Suppressor macrophage treated with lipopolysaccharide for 1 hour (primary cell): ENCODE results near the gene JPT2.
"Not testable (repeated sequence)": the region's sequence is repeated elsewhere in the genome, so short reads cannot be mapped to it uniquely, and the experiment has no call there.

Source experiments
- DNase-seq, 3 donors: peaks; one replicate each; pipeline ENCODE4 v3.0.0-alpha.2; 2020 to 2022

Gene JPT2

DNA sequence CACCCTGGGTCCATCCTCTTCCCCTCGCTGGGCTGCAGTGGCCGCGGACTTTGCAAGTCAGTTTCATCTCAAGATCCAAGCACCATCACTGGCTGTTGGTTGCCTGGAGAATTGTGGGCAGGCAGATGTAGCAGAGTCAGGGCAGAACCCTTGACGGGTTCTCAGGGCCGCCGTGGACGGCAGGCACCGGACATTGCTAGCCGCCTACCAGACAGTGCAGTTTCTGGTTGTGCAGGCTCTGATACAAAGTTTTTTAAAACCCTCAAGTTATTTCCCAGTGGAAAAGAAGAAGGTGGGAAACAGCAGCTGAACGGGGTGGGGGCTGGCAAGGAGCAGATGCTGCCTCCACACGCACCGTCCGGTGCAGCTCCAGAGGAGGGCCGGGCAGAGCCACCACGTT lies 31.3 kb downstream of the JPT2 start:
- no peak for DNase-seq

DNA sequence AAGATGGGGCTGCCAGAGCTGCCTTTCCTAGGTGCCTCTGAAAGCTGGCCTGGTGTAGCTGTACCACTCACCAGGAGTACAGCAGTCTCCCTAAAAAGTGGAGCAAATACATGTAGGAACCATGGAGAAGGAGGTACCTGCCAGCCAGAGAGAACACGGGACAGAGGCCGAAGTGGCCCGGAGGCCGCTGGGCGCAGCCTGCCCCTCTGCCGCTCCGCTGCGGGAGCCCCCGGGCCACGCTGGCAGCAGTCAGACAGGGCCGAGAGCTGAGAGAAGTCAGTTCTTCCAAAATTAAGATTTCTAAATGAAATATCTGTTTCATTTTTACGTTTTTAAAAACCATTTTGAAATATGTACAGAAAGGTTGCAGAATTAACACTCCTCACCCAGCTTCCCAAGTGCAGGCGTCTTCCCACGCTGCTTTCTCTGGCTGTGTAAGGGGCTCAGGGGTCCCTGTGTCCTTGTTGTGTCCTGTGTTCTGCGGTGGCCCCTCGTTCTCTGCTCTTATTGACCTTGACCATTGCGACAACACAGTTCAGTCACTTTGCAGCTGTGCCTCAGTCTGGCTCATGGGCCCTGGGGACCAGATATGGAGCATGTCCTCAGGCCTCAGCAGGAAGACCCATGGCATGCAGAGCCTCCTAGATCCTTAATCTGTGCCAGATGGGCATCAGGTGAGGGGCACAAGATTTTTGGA lies 32.9 kb downstream of the JPT2 start:
- DNase-seq: no peak

DNA sequence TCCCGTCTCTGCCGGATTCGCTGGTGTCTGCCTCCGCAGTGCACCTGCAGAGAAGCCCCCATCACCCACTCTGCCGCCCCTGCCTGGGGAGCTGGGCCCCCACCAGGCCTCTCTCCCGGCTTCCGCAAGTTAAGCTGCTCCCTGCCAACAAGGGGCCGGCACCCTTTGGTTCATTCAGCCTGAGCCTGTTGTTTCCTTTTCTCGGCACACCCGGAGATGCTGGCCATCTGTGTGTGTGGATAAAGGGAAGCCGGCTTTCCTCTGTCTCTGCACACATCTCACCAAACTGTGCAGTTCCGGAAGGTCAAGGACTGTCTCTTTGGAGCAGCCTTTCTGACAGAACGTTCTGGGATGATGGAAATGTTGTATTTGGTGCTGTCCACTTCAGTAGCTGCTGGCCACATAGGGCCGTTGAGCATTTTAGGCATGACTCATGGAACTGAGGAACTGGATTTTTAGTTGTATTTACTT lies 34.7 kb downstream of the JPT2 start:
- DNase-seq: peak in 1 of 3 donors; percentile 40

DNA sequence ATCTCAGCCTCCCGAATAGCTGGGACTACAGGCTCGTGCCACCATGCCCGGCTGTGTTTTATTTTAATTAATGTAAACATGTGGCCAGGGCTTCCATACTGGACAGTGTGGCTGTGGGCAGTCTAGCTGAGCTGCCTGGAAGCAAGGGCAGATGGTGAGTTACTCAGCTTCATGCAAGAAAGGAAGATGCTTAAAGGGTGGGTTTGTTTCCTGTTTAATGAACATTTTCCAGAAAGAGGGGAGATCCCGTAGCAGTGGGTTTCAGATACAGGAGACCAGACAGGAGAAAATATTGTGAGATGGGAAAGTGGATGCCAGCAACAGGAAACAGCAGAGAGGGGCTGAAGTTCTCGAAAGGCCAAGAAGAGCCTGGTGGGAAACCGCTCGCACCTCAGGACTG lies 35.3 kb downstream of the JPT2 start:
- DNase-seq: no peak

DNA sequence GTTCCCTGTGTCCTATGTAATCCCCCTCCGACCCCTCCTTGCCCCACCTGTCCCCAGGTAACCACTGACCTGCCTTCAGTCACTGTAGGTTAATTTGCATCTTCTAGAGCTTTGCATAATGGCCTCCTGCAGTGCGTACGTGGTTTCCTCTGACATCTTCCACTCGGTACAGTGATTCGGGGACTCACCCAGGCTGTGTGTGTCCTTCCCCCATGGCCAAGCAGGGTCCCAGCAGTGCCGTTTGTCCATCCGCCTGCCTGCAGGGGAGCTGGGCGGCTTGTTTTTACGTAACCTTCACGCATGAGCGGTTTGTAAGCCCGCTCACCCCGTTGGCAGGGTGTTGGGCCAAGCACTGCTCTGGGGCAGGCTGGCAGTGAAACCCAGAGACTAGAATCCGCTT lies 35.9 kb downstream of the JPT2 start:
- DNase-seq: no peak

DNA sequence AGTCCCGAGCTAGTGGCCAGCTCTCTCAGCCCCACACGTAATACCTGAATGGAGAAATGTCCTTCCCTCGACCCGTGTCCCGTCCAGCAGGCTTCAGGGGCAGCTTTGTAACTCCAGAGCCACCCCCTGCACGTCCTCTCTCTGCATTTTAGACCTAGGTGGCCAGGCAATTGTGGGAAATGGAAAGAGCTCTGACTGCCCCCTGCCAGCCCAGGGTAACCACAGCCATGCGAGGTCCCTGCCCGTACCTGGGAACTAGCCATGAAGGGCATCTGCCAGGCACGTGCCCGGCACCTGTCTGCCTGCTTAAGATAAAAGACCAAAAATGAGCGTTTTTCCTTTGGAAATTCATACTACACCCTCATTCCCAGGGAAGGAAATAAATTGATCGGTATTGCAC lies 37.1 kb downstream of the JPT2 start:
- no peak for DNase-seq

DNA sequence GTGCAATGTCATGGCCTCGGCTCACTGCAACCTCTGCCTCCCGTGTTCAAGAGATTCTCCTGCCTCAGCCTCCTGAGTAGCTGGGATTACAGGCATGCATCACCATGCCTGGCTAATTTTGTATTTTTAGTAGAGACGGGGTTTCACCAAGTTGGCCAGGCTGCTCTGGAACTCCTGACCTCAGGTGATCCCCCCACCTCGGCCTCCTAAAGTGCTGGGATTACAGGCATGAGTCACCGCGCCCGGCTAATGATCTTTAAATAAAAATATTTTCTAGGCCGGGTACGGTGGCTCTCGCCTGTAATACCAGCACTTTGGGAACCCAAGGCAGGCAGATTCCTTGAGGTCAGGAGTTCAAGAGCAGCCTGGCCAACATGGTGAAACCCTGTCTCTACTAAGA lies 40.2 kb downstream of the JPT2 start:
- not testable (repeated sequence) for DNase-seq

DNA sequence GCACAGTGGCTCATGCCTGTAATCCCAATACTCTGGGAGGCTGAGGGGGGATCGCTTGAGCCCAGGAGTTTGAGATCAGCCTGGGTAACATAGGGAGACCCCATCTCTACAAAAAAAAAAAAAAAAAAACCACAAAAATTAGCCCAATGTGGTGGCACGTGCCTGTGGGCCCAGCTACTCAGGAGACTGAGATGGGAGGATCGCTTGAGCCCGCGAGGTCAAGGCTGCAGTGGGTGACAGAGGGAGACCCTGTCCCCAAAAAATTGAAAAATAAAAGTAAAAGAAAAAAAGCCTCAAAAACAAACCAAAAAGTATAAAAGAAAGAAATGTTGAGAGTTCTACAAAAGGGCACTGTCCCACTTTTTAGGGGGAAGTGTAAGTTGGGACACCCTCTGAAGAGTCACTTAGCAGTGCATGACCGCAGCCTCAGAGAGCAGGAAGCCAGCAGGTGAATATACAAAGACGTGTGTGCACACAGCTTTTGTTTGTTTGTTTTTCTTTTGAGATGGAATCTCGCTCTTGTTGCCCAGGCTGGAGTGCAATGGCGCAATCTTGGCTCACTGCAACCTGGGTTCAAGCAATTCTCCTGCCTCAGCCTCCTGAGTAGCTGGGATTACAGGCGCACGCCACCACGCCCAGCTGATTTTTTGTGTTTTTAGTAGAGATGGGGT lies 41.6 kb downstream of the JPT2 start:
- DNase-seq: peak; percentile 30 to 48 (median 37)

DNA sequence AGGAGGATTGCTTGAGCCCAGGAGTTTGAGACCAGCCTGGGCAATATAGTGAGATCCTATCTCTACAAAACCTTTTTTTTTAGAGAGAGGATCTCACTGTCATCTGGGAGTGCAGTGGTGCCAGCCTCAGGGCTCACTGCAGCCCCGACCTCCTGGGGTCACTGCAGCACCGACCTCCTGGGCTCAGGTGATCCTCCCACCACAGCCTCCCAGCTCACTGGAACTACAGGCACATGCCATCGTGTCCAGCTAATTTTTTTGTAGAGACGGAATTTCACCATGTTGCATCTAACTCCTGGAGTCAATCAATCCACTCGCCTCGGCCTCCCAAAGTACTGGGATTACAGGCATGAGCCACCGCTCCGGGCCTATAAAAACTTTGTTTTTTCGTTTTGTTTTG lies 43.3 kb downstream of the JPT2 start:
- no peak for DNase-seq

DNA sequence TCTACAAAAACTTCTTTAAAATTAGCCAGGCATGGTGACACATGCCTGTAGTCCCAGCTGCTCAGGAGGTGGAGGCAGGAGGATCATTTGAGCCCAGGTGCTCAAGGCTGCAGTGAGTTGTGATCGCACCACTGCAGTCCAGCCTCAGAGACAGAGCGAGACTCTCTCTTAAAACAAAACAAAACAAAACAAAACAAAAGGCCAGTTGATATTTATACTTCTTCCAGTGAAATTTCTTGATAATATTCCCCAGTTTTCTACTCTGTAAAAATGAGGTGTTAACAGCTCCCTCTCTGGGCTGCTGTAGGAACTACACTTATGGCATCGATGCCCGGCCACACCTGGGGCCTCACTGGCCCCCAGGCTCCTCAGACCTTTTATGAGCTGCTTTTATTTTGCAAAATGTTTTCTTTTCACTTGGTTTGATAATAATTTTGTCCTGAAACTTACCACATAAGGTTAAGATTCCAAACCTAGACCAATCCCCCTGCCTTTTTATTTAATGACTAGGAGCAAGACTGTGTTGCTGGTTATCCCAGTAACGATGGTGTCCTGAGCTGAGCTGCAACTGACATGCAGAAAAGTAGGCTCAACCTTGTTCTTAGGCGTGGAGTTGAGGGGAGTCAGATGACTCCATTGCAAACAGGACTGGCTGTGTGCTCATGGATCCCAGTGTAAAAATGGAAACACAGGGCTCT lies 45.5 kb downstream of the JPT2 start:
- peak; percentile 64 to 65 (median 65) for DNase-seq

DNA sequence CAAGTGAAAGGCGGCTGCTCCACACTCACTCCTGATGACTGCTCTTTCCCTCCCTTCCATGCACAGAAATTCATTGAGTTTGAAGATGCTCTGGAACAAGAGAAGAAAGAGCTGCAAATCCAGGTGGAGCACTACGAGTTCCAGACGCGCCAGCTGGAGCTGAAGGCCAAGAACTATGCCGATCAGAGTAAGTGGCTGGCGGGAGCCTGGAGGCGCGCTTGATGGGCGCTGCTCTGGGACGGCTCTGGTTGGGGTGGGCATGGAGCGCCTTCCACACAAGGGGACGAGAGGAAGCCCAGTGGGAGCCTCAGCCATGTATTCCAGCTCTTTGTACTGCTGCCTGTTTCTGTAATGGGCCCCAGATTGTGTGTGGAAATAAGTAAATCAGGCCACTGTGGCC lies 46.4 kb downstream of the JPT2 start:
- no peak for DNase-seq

DNA sequence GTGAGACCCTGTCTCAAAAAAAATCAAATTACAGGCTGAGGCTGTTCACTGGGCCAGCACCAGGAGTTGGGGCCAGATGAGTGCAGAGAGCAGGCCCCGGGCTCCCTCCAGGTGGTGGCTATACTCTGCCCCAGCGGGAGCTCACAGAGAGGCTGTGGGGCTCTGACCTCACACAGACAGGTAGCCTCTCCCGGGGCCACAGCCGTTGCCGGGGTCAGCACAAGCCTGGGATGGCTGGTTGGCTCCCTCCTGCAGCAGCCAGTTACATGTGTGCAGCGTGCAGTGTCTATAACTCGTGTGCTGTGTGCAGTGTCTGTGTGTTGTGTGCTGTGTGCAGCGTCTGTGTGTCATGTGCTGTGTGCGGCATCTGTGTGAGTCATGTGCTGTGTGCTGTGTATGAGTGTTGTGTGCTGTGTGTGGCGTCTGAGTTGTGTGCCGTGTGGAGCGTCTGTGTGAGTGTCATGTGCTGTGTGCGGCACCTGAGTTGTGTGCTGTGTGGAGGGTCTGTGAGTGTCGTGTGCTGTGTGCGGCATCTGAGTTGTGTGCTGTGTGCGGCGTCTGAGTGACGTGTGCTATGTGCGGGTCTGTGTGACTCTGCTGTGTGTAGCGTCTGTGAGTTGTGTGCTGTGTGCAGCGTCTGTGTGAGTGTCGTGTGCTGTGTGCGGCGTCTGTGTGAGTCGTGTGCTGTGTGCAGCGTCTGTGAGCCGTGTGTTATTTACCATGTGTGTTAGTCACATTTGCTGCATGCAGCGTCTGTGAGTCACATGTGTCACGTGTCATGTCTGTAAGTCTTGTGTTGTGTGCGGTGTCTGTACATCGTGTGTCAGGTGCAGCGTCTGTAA lies 48.8 kb downstream of the JPT2 start:
- DNase-seq: no peak

DNA sequence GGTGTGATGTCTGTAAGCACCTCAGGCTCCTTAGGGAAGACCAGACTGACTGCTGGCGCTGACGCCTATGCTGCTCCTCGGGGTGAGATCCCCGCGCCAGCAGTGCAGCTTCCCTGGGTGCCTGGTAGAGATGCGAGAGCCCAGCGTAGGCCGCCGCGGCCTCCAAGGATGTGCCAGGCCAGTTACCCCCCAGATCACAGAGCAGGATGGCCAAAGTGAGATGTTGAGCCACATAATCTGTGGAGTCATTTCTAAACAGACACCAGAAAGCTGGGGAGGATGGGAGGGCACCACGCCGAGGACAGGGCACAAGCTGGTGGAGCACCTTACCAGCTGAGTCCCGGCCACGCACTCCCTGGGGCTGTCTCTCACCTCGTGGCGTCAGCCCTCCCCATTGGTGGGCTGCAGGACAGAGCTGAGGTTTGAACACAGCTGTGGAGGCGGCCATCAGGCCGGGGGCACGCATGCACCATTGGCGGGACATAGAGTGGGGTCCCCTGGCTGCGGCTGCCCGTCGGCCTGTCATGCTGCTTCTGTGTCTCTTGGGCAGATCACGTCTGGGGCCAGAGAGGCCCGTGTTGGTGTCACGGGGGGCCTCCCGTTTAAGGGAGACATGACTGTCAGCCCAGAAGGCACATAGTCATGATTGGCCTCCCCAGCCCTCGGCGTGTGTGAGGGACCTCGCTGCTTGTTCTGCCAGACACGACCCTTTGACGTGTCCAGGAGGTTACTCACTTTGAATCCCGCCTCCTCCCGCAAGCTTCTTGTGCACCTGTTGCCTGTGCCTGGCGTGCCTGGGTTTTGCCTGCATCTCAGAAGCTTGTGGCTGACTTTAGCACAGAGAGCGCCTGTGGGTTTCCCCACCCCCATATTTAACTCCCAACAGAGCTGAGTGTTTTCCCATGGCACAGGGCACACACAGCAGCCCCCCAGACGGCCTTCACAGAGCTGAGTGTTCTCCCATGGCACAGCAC lies 49.9 kb downstream of the JPT2 start:
- DNase-seq: no peak

DNA sequence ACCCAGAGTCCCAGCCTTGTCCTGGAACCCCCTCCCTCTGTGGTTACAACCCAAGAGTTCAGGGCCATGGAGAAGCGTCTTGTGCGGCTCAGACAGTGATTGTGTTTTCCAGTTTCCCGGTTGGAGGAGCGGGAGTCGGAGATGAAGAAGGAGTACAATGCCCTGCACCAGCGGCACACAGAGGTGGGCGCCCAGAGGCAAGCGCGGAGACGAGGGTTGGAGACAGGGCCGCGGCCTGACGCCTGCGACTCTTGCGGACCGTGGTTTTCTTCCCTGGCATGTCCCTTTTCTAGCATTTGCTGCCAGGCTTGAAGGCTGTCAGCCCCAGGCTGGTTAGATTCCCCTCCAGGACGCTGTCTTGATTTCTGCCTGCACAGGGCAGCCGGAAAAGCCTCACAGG lies 50.9 kb downstream of the JPT2 start:
- no peak for DNase-seq

DNA sequence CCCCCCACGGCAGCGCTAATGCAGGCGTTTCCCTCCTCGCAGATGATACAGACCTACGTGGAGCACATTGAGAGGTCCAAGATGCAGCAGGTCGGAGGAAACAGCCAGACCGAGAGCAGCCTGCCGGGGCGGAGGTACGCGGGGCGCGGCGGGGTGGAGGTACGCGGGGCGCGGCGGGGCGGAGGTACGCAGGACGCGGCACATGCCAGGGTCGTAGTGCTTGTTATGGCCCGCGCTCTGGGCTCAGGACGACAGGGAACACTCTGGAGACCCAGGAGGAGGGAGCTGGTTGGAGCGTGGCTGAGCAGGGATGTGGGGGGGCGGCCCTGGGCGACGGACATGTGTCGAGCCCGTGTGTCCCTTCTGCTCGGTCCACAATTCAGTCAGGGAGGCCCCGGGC lies 51.4 kb downstream of the JPT2 start:
- DNase-seq: no peak

DNA sequence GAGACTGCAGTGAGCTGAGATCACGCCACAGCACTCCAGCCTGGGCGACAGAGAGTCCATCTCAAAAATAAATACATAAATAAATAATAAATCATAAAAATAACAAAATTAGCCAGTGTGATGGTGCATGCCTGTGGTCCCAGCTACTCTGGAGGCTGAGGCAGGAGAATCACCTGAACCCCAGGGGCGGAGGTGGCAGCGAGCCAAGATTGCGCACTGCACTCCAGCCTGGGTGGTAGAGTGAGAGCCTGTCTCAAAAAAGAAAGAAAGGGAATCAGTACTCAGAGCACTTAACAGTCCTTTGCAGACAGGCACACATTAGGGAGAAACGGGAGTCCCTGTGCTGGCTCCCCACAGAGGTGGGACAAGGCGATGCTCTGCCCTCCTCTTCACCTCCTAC lies 53.0 kb downstream of the JPT2 start:
- no peak for DNase-seq

DNA sequence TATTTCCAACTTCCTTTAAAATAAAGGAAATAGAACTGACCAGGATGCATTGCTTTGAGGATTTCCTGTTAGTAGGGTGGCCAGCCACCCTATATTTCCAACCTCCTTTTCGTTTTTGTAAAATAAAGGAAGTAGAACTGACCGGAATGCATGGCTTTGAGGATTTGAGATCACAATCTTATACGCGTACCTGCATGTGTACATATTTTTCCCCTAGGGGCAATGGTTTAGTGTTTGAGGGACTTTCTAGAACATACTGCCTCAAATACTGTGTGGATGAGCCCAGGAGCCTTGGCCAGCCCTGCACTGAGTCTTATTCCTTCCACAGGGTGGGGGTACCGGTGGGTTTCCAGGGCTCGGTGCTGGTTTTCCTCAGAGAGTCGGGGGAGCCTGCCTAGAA lies 53.5 kb downstream of the JPT2 start:
- DNase-seq: no peak

DNA sequence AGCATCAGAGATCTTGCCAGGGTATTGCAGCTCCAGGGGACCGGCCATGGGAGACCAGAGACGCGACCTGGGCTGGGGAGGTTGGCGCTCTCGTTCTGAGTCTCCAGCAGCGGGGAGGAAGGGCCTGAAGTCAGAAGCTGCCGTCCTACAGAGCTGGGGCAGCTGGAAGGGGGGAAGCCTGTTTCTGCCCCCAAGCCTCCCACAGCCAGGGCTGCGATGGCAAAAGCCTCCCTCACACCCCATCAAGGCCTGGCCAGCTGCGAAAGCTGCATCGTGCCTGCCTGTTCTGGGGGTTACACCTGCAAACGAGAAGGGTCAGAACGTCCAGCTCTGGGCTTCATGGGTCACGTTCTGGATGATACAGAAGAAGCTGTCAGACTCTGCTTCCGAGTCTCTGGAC lies 54.0 kb downstream of the JPT2 start:
- no peak for DNase-seq

DNA sequence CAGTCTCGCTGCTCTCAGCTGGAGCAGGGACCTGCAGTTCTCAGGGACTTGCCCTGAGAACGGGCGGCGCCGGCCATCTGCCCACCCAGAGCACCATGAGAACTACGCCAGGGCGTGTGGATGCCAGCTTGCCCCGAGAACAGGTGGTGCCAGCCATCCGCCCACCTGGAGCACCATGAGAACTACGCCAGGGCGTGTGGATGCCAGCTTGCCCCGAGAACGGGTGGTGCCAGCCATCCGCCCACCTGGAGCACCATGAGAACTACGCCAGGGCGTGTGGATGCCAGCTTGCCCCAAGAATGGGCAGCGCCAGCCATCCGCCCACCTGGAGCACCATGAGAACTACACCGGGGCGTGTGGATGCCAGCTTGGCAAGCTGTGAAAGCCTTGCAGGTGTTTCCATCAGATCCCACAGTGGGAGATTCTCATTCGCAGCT lies 54.5 kb downstream of the JPT2 start:
- DNase-seq: not testable (repeated sequence)

DNA sequence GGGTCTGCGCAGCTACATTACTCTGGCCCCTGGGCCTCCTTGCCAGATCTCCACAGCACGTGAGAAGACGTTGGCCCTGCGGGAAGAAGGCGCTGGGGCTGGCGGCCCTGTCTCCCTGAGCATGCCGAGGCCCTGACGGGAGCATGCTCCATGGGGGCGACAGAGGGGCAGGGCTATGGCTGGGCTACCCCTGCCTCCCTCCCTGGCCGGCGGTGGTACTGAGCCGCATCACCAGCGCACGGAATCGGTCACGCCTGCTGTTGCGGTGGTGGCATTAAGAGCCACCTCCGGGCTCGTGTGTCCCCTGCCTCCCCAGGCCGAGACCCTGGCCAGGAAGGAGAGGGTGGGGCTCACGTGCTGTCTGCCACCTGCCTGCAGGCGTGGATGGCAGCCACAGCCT lies 56.0 kb downstream of the JPT2 start:
- no peak for DNase-seq

DNA sequence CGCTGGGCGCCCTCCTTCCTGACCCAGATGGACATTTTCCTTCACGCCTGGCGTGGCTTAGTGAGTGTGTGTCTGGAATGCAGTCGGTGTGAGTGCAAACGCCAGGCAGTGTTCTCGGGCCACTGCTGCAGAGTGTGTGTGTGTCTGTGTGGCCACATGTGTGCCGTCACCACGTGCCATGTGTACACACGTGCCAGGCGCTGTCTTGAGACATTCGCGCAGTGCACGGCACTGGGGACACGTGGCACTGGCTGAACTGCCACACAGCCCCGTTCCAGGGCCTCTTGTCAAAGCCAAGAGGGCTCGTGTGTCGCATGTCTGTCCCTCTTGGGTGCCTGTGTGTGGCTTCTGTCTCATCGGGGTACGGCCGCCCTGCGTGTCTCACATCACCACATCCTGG lies 56.7 kb downstream of the JPT2 start:
- DNase-seq: no peak

DNA sequence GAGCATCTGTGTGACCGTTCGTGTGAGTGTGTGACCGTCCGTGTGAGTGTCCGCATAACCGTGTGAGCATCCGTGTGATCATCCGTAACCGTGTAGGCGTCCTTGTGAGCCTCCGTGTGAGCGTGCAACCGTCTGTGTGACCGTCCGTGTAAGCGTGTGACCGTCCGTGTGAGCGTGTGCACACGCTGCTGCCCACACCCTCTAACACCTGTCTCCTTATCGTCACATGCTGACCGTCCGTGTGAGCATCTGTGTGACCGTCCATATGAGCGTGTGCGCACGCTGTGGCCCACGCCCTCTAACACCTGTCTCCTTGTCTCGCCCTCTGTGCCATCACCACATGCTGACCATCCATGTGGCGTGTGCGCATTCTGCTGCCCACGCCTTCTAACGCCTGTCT lies 62.2 kb downstream of the JPT2 start:
- DNase-seq: no peak
